HG02763 (cell line): ENCODE measurements around the gene PTPN7.
"Not testable (repeated sequence)": the region's sequence is repeated elsewhere in the genome, so short reads cannot be mapped to it uniquely, and the experiment has no call there.

Experiments used
- ATAC-seq: cut with Tn5 transposase; IDR thresholded peaks from one replicate; pipeline ENCODE4 v1.9.1; 2021; ENCODE audit warnings: mild to moderate bottlenecking, moderate library complexity; ENCODE audit not compliant: unreplicated experiment

The PTPN7 gene

DNA sequence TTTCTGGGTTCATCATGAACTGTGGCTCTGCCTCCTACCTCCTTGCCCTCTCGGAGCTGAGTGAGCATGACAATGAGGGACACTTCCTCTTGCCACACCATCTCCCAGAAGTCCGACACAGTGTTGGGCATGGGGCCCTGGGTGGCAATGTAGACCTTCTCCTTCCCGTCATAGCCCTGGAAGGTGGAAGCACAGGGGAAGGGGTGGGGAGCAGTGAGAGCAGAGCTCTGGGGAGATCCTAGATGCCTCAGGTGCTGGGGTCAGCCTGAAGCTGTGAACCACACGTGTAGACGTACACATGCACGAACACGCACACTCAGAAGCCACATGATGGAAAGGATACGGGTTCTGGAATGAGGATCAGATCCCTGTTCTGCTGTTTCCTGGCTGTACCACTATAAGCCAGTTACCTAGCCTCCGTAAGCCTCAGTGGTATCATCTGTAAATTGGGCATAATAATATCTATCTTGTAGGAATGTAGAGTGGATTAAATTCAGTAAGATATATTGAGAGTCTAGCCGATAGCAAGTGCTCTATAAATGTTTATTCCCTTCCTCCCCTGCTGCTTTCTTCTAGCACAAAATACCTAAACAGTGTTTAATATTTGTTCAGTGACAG, 6.1 kb downstream of the PTPN7 start:
- ATAC-seq: no peak

GRCh38 chr1:202153284-202153683, 7.1 kb downstream of the PTPN7 start:
- ATAC-seq: no peak

GRCh38 chr1:202152399-202152798, 8.0 kb downstream of the PTPN7 start:
- ATAC-seq: no peak

DNA sequence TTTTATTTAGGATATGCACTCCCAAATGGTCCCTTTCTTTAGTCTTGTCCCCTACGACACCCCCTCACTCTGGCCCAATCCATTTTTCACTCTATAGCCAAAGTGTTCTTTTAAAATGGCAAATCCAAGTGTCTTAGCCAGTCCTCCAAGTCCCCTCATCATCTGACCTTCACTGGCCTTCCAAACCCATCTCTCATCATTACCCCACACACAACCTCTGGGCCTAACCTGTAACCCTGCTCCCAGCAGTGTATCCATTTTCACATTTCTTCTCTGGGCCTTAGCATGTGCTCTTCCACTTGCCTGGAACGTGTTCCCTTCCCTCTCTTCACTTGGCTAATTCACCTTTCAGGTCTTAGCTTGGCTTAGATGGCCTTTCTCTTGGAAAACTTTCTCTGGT, 9.4 kb downstream of the PTPN7 start:
- ATAC-seq: no peak

- ATAC-seq: no peak
Observed at GRCh38 chr1:202150602-202151001, 9.8 kb downstream of the PTPN7 start.

DNA sequence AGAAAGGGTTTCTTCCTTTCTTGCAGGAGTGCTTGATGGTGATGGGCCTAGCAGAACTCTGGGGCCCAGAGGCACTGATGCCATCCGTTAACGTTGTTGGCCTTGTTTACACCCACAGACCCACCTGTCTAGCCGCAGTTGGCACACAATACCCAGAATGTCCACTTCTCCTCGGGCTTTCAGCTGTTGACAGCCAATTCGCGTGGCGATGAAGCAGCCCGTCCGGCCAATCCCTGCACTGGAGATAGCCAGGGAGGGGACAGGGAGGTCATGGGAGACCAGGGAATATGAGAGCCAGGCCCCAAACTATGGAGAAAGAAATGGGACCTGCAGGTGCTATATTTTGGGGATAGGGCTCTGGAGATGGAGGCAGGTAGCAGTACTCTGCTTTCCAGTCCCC, 10.2 kb downstream of the PTPN7 start:
- no peak for ATAC-seq

DNA sequence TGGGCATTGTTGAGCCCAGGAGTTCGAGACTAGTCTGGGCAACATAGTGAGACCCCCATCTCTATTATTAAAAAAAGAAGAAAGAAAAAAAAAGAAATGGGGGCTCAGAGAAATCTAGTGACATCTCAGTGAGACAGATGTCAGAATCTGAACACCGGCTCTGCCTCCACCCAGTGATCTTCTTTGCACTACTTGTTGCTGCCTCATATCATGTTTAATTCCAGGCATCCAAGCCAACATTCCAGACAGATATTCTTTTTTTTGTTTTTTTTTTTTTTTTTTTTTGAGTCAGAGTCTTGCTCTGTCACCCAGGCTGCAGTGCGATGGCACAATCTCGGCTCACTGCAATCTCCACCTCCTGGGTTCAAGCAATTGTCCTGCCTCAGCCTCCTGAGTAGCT, 10.8 kb downstream of the PTPN7 start:
- no peak for ATAC-seq

DNA sequence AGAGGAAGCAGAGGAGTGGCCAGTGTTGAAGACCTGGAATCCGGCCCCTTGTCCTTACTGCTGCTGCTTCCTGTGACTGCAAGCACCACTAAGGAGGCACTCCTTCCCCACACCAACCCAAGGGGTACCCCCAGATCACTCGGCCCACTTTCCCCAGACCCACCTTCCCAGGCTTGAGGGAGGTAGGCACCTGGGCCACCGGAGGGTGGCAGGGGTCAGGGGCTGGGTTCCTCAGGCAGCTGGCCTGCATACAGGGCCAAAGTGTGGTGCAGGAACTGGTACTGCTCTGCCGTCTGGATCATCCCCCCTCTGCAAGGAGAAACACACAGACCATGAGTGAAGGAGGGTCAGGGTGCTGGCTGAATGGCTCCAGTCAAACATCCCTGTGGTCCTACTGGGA, 12.0 kb downstream of the PTPN7 start:
- no peak for ATAC-seq

GRCh38 chr1:202146993-202147392, 13.4 kb downstream of the PTPN7 start:
- no peak for ATAC-seq

DNA sequence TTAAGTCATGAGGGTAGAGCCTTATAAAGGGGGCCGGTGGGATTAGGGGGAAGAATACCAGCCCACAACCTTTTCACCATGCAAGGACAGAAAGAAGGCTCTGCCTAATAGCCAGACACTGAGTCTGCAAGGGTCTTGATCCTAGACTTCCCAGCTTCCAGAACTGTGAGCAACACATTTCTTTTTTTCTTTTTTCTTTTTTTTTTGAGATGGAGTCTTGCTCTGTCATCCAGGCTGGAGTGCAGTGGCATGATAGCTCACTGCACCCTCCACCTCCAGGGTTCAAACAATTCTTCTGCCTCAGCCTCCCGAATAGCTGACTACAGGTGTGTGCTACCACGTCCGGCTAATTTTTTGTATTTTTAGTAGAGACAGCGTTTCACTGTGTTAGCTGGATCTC, 14.1 kb downstream of the PTPN7 start:
- ATAC-seq: no peak

- ATAC-seq: not testable (repeated sequence)
Observed at GRCh38 chr1:202145744-202146140, 14.7 kb downstream of the PTPN7 start.

DNA sequence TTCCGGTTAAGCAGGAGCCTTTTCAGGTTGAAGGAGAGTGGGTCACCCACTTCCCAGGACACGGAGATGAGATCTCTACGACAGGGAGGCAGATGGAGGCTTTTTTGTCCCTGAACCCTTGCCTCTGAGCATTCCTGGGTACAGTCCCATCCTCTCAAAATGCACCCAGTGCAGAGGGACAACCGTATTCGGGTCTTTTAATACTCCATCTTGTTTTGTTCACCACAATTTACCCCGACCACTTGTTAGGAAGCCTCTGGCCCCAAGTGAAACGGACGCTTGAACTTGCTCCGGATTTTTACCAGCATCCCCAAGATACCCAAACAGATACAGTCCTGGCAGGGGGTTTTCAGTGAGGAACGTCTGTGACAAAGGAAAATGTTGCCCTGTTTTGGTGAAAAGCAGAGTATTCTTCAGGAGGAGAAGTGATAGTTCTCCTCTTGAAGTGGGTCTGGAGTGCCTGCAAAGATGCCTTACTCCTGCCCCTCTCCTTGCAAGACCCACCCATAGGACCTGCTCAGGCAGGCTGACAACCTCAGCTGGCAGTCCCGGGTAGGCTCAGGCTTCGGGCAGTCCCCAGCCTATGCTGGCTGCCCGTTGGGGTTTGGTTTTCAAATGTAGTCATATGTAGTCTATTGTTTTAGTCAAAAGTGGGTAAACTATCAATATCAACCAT, 15.2 kb downstream of the PTPN7 start:
- no peak for ATAC-seq

DNA sequence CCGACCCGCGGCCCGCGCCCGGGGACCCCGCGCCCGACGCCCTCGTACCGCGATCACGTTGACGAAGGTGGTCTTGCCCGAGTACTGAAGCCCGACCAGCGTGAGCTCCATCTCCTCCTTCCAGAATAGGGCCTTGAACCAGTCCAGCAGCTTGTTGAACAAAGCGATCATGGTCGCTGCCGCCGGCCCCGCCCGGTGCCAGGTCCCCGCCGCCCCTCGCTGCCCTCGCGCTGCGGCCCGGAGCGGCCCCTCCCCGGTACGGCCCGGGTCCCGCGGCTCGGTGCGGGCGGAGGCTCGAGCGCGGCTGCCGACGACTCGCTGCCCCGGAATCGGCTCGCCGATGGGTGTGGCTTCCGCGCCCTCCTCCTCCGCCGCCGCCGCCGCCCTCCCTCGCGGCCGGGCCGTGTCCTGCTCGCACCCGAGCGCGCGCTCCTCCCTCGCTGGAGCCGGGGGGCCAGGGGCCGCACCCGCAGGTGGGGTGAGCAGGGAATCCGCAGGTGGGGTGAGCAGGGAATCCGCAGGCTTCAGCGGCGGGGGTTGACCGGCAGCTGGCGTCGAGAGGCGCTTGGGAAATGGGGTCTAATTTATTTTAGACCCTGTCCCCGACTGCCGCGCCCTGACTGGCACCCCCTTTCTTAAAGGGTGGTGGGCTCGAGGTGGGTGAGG, 15.9 kb downstream of the PTPN7 start, which contains the start of gene ARL8A:
Gene ARL8A, minus strand, starts transcription at position 336 of the 666 bp plus-strand sequence. Its CDS starts 165 bp downstream, at position 171.
- ATAC-seq: peak; percentile 60

- peak; percentile 35 for ATAC-seq
Observed at GRCh38 chr1:202143768-202144401, 16.5 kb downstream of the PTPN7 start.

DNA sequence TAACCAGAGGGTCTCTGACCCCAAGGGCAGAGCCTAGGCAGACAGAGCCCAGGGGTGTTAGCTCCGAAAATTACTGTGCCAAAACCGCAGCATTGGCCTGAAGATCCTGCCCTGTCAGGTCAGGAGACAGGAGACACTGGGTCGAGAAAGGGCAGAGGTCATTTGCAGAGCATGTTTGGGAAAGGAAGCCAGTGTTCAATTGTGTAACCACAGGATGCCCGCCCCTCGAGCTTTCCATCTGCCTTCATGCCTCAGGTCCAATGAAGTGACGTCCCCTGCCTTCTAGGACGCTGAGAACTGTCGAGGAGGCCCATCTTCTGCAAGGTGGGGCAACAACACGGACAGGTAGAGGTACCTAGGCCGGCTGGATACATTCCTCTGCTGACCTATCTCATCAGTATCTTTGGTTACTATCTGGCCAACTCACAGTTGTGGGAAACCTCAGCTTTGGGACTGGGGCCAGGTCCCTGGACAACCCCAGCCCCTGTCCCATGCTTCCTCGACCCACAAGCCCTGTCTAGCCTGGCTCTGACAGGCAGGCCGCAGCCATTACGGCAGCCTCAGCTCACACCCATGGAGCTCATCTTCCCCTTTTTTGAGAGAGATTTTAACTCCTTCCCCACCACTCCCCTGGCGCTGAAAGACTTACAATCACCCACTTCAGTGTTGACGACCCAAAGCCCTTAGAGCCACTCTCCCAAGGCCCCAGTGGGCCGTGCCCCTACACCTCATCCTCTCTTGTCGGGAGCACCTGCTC, 17.2 kb downstream of the PTPN7 start:
- peak; percentile 12 for ATAC-seq

GRCh38 chr1:202141468-202141867, 18.9 kb downstream of the PTPN7 start:
- ATAC-seq: not testable (repeated sequence)

DNA sequence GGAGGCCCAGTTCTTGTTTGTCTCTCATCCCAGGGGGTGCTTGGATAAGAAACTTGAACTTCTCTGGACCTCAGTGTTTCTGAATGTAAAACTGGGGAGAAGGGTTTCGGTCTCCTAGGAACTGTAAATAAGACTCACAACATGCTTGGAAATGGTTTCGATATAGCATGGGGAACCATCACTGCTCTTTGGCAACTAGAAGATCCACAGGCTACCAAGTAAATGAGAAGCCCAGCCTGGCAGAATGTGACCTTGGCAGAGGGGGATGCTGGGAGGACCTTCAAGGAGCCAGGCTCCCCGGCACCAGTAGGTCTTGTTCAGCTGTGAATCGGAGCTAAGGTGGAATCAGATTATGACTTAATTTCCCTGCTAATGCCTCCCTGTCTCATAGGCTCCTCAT, 19.6 kb downstream of the PTPN7 start:
- ATAC-seq: no peak

DNA sequence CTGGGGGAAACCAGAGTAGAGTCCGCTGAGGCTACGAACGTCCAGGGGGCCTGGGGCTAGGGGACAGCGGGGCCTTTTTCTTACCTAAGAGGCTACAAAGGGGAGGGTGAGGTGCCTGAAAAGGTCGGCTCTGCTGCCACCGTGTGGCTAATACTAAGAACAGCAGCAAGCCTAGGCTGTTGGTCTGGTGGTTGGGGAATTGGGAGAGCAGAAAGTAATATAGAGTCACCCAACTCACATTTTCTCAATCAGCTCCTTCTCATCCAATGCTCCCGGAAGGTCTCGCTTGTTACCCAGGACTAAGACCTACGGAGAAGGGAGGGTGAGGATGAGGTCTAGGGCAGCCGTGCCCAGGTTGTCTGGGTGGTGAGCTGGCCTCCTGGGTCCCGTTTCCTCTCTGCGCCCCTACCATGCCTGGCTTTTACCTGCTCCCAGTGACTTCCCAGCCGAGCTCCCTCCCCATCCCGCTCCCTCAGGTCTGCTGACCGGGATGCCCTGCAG, 25.1 kb downstream of the PTPN7 start:
- no peak for ATAC-seq

GRCh38 chr1:202134645-202135172, 25.7 kb downstream of the PTPN7 start:
- no peak for ATAC-seq

DNA sequence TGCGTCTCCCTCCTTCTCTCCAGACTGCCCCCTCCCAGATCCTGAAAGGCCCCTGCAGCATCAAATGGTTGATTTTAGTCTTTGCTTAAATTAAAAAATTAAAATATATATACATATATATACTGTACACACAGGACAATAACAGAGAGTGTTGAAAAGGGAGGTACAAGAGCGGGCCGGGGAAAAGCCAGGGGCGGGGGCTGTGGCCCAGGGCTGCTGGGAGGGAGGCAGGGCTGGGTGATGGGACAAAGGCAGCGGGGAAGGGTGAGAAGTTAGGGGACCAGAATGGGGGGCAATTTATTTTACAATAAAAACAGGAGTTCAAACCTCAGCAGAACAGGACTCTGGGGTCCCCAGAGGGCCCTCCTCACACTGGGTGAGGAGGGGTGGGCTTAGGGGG, 26.4 kb downstream of the PTPN7 start:
- ATAC-seq: no peak

- no peak for ATAC-seq
Observed at GRCh38 chr1:202133496-202133895, 26.9 kb downstream of the PTPN7 start.
